Posterior vena cava (tissue), 2 donors: Measurements from ENCODE around the gene RNF224. TPM values are rescaled to one million over a fixed set of nuclear protein-coding genes. Genes with fewer than 3 reads are reported as not detected.

Source experiments
- DNase-seq: peaks from one replicate; pipeline ENCODE4 v3.0.0-alpha.2; 2020; ENCODE audit warnings: low spot score
- intact Hi-C, 2 donors: fragments of 100-400 bp; cut with DNase I; formaldehyde crosslinking; loops; one replicate each; pipeline versions ENCODE4 v1.14.1 to v1.14.2; 2022 to 2023
- total RNA-seq, 2 donors: library from RNA; stranded (reverse); fragmentation: NEBNext Ultra II Directional; extraction: Animal tissue kit (Norgen Biotek cat#: 25700); gene quantifications; one replicate each; pipeline ENCODE4 v1.2.1, GENCODE V29; 2021
- donor health status: DM: yes; HTN: yes; CAD: no.
- donor health status: DM: yes; HTN: yes; CAD: no.

RNF224 gene
- total RNA-seq, 2 donors from 2014 or later: not detected

DNA sequence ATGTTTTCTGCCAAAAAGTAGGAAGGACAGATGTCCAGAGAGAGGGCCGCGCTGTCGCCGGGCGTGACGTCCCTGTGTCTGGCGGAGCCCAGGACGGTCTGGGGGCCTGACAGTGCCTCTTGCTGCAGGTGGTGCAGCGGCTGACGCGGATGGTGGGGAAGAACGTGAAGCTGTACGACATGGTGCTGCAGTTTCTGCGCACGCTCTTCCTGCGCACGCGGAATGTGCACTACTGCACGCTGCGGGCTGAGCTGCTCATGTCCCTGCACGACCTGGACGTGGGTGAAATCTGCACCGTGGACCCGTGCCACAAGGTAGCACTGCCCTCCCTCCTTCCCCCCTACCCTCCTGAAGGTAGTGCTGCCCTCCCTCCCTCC, 35.6 kb downstream of the RNF224 start:
- intact Hi-C loops: no loop called here
- no peak for DNase-seq

- intact Hi-C loops: no loop called here
- no peak for DNase-seq
Observed at GRCh38 chr9:137263506-137263905, 36.2 kb downstream of the RNF224 start.

GRCh38 chr9:137264067-137264466, 36.8 kb downstream of the RNF224 start:
- DNase-seq: no peak
- intact Hi-C loops: no loop called here

DNA sequence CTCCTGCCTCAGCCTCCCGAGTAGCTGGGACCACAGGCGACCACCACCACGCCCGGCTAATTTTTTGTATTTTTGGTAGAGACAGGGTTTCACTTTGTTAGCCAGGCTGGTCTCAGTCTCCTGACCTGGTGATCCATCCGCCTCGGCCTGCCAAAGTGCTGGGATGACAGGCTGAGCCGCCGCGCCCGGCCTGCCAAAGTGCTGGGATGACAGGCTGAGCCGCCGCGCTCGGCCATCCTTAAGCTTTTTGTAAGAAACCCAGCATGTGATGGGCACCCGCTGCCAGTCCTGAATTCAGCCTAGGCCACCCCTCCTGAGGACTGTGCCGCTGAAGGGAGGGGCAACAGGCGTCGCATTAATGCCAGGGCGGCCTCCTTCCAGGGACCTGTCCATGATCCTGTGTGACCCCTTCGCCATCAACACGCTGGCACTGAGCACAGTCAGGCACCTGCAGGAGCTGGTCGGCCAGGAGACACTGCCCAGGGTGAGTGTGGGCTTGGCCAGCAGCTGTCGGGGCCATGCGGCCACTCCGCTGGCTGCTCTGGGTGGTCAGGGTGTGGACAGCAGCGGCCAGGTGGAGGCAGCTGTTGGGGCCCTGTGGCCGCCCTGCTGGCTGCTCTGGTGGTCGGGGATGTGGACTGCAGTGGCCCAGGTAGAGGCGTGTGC, 38.3 kb downstream of the RNF224 start:
- peak; percentile 74 for DNase-seq
- intact Hi-C loops: no loop called here

GRCh38 chr9:137266162-137266527, 38.8 kb downstream of the RNF224 start:
- DNase-seq: no peak
- intact Hi-C loops: no loop called here

GRCh38 chr9:137266585-137267453, 39.5 kb downstream of the RNF224 start:
- peak; percentile 68 for DNase-seq
- intact Hi-C loops: no loop called here

DNA sequence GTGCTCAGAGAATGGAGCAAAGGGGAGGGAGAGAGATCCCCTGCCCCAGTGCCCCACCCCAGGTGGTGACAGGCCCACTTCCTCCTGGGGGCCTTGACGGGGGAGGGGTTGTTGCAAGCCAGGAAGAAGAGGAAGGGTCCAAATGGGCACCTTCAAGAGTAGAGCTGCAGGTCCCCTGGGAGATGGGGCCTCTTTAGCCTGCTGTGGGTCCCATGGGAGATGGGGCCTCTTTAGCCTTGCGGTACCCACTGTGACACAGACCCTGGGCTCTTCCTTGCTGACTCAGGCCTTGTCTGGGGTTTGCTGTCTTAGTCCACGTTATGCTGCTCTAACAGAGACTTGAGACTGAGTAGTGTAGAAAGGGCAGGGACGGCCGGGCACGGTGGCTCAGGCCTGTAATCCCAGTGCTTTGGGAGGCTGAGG, 40.6 kb downstream of the RNF224 start:
- no peak for DNase-seq
- intact Hi-C loops: no loop called here

DNA sequence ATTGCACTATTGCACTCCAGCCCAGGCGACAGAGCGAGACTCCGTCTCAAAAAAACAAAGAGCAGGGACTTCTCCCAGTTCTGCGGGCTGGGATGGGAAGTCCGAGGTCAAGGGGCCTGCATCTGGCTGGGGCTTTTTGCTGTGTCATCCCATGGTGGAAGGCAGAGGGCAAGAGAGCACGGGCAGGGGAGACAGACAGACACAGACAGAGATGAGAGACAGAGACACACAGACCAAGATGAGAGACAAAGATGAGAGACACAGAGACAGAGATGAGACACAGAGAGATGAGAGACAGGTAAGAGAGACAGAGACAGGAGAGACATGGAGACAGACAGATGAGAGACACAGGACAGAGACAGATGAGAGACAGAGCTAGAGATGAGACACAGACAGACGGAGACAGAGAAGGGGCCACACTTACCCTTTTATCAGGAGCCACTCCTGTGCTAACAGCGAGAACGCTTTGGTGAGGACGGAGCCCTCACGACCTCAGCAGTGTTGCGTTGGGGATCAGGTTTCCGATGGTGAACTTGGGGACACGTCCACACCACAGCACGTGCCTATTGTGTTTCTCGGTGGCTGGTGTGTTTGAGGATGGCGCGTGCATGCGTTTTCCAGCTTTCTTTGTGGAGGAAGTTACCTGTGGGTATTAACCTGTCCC, 41.4 kb downstream of the RNF224 start:
- intact Hi-C loops: no loop called here
- DNase-seq: no peak

- intact Hi-C loops: no loop called here
- no peak for DNase-seq
Observed at GRCh38 chr9:137269231-137269772, 42.0 kb downstream of the RNF224 start.

DNA sequence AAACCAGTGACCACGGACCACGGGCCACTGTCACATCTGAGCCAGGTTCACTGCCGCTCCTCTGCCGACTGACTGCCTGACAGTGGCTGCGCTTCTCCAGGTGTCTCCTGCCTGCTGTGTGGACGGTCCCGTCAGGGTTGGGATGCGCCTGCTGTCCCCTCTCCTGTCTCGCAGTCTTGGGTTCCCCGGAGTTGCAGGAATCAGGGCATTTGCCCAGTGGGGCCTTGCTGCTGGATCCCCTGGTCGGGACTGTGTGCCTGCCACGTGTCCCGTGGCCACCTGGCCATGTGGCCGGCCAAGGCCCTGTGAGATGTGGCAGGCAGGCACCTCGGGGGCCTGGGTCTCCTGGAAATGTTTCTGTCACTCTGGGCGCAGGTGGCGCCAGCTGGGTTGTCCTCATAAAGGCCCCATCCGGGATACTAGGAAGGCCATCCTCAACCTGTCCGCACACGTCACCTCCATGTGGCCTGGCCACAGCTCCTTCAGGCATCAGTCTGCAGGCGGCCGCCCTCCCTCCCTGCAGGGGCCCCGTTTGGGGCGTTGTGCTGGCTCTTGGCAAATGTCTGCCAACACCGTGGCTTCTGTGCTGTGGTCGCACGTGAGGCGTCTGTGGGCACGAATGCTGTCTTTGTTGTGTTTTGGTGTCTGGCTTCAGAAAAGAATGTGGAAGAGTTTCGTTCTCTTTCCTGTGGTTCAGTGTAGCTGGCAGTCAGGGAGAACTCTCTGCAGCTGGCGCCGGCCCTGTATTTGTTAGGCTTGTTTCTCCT, 43.8 kb downstream of the RNF224 start:
- DNase-seq: no peak
- intact Hi-C loops: no loop called here

GRCh38 chr9:137271696-137272076, 44.4 kb downstream of the RNF224 start:
- intact Hi-C loops: no loop called here
- DNase-seq: no peak

DNA sequence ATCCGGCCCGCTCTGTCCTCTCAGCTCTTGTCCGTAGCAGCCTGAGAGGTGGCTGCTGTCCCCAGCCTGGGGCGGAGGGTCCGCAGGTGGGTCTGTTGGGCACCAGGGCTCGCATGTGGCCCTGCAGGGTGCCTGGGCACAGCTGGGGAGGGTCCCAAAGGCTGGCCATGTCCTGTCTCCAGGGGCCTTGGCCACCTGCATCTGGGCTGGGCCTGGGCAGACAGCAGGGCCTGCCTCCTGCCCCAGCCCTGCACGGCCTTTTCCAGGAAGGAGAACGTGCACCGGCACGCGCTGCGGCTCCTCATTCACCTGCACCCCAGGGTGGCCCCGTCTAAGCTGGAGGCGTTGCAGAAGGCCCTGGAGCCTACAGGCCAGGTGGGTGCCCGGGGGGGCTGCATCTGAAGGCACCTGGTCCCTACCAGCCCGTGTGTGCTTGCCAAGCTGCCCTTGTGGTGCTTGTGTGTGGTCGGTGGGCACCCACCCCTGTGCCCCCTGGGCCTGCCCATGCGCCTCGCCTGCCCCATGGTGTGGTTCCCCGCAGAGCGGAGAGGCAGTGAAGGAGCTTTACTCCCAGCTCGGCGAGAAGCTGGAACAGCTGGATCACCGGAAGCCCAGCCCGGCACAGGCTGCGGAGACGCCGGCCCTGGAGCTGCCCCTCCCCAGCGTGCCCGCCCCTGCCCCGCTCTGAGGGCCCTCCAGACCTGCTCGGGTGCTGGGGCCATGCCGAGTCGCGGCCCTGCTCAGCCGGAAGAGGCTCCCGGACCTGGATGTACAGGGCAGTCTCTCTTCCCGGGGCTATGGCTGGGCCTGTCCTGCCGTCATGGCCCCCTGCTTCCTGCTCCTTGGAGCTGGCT, 45.2 kb downstream of the RNF224 start:
- DNase-seq: no peak
- intact Hi-C loops: no loop called here

GRCh38 chr9:137273095-137273490, 45.8 kb downstream of the RNF224 start:
- no peak for DNase-seq
- intact Hi-C loops: no loop called here

DNA sequence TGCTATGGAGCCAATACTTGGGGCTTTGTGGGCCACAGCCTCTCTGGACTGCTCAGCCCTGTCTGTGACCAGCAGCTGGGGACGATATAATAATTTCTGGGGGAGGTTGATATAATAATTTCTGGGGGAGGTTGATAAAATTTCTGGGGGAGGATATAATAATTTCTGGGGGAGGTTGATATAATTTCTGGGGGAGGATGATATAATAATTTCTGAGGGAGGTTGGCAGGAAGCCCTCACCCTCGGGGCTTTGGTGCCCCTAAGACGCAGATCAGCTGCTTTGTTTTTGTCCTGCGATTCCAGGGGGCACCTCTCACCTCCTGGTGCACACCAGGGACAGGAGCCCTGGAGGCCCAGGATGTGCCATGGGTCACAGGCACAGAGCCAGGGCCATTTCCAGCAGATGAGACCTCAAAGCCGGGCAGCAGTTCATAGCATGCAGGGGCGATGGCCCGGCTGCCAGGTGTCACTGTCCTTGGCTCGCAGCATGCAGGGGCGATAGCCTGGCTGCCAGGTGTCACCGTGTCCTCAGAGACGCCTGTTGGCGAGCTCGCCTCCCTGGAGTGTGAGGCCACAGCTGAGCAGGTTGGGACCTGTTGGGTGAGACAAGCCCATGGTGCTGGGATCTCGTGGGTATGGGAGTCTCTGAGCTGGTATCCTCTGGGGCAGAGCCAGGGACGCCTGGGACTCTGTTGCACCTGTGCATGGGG, 46.5 kb downstream of the RNF224 start:
- intact Hi-C loops: no loop called here
- no peak for DNase-seq

DNA sequence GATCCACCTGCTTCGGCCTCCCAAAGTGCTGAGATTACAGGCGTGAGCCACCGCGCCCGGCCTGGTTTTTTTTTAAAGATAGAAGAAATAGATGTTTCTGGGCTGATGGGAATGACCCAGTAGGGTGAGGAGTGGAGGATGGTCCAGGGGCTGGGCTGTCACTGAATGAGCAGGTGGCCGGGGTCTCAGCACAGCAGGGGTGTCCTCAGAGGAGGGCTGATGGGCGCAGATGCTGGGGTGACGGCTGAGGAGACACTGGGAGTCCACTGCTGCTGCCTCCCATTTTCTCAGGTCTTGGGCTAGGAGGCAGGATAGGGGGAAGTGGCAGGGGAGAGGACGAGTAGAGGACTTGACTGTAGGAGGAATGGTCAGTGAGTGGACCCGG, 47.9 kb downstream of the RNF224 start:
- no peak for DNase-seq
- intact Hi-C loops: no loop called here

DNA sequence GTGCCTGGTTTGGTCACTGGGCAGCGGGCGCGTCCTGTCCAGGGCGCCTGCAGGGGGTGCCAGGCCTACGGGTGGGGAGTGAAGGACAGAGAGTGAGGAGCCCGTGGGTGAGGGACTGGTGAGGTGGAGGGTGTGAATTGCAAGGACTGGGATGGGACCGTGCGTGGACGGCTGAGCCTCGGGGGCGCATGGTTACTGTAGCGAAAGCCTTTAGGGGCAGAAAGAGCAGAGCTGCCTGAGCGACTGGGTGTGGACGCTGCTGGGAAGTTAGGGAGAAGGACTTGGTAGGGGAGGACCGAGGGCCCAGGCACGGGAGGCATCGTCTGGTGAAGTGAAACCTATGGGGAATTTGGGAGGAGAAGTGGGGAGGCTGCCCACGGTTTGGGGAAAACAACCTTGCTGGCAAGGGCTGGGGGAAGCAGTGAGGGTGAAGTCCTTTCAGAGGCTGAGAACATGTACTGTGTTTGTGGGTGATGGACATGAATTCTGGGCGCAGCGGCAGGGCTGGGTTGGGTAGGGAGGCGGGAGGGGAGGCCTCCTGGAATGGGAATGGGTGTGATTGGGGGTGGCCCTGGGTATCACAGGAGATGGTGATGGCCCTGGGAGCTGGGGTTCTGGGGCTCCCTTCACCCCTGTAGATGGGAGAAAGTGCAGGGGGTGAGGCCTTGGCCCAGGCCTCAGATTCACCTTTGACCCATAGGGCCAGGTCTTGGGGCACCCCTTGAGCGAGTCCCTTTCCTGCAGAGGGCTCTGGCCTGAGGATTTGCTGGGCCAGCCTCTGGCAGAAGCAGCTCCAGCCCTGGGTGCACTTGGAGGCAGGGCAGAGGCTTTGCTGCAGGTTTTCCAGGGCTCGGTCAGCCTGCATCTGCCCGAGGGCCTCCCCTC, 48.5 kb downstream of the RNF224 start:
- DNase-seq: no peak
- intact Hi-C loops: no loop called here
